DLD1 (cell line): ENCODE results near the gene CSPG4.
"Not testable (repeated sequence)": the region's sequence is repeated elsewhere in the genome, so short reads cannot be mapped to it uniquely, and the experiment has no call there.

Experiments used
- in situ Hi-C: cut with HindIII; loops from 2 replicates; pipeline ENCODE4 v1.10.0; 2017; ENCODE audit warnings: low sequenced_read_pairs

CSPG4 gene

DNA sequence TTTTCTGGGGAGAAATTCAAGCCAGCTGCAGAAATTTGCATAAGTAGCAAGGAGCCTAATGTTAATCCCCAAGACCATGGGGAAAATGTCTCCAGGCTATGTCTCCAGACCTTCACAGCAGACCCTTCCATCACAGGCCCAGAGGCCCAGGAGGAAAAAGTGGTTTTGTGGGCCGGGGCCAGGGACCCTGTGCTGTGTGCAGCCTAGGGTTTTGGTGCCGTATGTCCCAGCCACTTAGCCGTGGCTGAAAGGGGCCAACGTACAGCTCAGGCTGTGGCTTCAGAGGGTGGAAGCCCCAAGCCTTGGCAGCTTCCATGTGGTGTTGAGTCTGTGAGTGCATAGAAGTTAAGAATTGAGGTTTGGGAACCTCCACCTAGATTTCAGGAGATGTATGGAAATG is 29.7 kb upstream of the CSPG4 start:
- in situ Hi-C loops, result not testable (repeated sequence)

GRCh38 chr15:75739791-75740190 is 27.1 kb upstream of the CSPG4 start:
- in situ Hi-C loops, result no loop called here

- in situ Hi-C loops, result no loop called here
Measured at GRCh38 chr15:75738647-75739325, 26.1 kb upstream of the CSPG4 start.

DNA sequence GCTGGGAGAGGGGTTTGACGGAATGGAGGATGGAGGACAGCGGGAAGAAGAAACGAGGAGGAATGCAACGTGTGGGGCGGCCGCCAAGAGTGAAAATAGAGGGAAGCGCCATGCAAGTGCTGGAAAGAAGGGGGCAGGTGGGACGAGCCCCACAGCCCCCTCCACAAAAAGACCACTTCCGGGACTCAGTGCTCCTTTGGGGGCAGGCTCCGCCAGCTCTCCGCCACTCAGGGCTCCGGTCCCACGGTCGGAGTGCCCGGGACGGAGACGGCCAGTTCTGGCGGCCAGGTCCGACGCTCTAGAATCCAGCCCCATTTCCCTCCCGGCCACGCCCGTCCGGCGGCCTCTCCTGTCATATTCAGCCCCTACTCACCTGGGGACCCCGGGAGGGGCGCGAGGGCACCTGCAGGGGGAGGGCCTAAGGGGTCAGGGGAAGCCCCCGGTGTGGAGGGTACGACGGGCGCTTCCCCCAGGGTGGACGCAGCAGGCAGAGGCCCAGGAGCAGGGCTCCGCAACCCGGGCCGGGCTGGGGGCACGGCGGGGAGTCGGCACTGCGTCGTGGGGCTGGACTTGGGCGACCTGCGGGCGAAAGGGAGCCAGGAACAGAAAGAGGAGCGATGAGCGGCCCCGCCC is 25.5 kb upstream of the CSPG4 start:
- in situ Hi-C loops, result no loop called here

- in situ Hi-C loops, result not testable (repeated sequence)
Measured at GRCh38 chr15:75737116-75738013, 24.7 kb upstream of the CSPG4 start.

DNA sequence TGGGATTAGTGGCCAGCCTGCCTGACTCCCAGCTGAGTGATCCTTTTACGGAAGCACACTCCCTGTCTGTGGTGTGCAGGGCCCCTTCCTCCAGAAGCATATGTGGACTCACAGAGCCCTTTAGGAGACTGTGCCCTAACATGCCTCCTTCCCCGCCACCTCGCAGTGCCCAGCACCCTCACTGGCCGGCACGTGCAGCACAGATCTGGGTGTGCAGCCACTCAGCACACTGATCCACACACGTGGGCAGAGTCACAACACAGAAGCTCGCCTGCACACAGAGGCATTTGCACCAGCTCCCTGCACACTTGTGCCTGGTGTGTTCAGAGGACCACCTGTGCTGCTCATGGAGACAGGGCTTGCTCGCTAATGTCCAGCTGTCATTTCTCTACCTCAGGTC is 23.6 kb upstream of the CSPG4 start:
- in situ Hi-C loops, result no loop called here

DNA sequence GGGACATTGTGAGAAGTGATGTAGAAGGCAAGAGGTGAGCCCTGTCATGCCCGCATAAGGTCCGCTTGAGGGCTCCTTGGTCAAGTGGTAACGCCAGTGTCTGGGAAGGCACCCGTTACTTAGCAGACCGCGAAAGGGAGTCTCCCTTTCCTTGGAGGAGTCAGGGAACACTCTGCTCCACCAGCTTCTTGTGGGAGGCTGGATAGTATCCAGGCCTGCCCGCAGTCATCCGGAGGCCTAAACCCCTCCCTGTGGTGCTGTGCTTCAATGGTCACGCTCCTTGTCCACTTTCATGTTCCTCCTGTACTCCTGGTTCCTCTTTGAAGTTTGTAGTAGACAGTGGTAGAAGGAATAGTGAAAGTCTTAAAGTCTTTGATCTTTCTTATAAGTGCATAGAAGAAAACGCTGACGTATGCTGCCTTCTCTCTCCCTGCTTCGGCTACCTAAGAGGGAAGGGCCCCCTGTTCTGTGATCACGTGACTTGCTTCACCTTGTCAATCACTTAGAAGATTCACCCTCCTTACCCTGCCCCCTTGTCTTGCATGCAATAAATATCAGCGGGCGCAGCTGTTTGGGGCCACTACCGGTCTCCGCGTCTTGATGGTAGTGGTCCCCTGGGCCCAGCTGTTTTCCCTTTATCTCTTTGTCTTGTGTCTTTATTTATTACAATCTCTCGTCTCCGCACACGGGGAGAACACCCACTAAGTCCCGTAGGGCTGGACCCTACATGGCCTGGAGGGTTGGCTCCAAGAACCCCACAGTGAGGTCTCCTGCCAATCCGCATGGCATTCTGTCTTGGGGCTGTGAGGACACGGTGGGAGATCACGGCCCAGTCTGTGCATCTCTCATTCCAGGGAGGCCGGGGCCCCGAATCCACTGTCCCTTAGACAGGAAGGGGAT is 22.5 kb upstream of the CSPG4 start:
- in situ Hi-C loops, result not testable (repeated sequence)

GRCh38 chr15:75733761-75734651 is 21.4 kb upstream of the CSPG4 start:
- in situ Hi-C loops, result no loop called here

- in situ Hi-C loops, result no loop called here
Measured at GRCh38 chr15:75732809-75733451, 20.3 kb upstream of the CSPG4 start.

DNA sequence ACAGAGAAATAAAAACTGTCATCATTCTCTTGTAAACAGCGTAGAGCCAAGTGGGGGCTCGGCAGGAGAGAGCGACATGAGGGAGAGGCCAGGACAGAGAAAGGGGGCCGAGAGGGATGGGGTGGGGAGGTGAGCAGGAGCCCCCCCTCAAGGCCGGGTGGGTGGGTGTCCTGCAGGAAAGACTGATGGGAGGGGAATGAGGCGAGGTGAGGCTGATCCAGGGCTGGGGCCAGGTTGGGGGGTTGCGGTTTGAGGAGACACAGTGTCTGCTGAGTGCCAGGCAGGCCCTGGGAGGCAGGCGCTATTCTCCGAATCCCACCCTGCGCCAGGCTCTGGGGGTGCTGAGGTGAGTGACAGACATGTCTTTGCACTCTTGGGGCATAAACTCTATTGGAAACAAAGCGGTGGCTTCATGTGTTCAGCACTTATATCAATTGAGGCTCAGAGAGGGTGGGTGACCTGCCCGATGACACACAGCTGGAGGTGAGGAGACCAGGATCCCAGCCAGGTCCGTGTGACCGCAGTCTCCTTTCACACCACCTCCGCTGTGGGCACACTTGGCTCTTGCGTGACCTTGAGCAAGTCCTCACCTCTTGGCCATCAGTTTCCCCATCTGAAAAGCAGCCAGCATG is 19.6 kb upstream of the CSPG4 start:
- in situ Hi-C loops, result no loop called here

GRCh38 chr15:75731248-75732151 is 18.9 kb upstream of the CSPG4 start:
- in situ Hi-C loops, result no loop called here

- in situ Hi-C loops, result not testable (repeated sequence)
Measured at GRCh38 chr15:75730376-75731247, 18.0 kb upstream of the CSPG4 start.

GRCh38 chr15:75729326-75730069 is 16.9 kb upstream of the CSPG4 start:
- in situ Hi-C loops, result no loop called here

- in situ Hi-C loops, result no loop called here
Measured at GRCh38 chr15:75727851-75728715, 15.4 kb upstream of the CSPG4 start.

DNA sequence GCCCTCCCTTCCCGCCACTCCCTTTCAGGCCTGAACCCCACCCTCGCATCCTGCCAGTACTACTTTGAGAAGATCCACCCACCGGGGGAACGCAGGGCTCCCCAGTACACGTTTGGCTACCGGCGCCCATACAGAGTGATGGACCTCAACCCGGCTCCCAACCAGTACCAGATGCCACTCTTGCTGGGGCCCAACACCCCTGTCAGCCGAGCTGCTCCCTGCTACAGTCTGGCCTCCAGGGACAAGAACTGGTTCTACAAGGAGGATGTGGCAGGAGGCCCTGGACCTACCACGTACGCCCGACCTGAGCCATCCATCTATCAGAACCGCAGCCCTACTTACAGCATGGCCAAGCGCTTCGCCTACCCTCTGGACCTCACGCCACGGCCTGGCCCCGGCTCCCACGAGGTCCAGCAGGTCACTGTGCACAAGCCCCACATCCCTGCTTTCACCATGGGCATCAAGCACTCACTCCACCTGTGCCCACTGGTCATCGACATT is 14.4 kb upstream of the CSPG4 start:
- in situ Hi-C loops, result no loop called here
